GM19025 (cell line): ENCODE data around the gene DCLK1.
"Not testable (repeated sequence)": the region's sequence is repeated elsewhere in the genome, so short reads cannot be mapped to it uniquely, and the experiment has no call there.

ENCODE experiments used
- ATAC-seq: cut with Tn5 transposase; IDR thresholded peaks from one replicate; pipeline ENCODE4 v1.9.1; 2021; ENCODE audit warnings: mild to moderate bottlenecking, low read depth, moderate library complexity; ENCODE audit not compliant: unreplicated experiment

Gene DCLK1

DNA sequence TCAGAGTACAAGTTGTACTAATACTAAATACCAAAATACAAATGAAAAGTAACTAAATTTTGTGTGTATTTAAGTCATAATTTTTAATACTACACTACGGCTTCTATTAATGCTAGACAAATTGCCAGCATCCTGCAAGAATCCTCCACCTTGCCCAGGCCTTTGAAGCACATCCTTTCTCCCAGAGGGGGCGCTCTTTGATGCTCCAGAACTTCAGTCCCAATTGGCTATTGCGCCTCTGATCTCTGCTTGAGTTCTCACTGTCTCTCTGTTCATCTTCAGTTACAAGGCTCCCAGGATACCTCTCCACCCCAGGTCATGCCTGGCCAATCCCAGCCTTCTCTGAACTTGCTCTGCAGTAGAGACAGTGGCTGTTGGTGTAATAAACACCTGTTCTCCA, 141.0 kb downstream of the DCLK1 start:
- ATAC-seq, result no peak

DNA sequence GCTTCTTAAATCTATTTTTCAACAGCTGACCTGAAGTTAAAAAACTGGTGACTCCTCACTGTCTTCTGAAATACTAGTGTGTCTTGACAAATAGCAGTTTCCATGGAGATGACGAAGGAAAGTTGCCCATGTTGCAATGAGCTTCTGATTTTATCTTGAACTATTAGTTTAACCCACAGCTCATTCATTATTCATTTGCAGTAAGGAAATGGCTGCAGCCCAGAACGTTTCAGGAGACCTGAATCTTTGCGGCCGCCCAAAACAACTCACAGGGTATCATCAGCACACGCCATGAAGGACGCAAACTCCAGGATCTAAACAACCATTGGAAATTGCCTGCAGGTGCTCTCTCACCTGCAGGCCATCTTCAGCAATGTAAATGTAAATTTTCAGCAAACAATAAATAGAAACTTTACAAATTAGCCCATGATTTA, 142.5 kb downstream of the DCLK1 start:
- no peak for ATAC-seq

DNA sequence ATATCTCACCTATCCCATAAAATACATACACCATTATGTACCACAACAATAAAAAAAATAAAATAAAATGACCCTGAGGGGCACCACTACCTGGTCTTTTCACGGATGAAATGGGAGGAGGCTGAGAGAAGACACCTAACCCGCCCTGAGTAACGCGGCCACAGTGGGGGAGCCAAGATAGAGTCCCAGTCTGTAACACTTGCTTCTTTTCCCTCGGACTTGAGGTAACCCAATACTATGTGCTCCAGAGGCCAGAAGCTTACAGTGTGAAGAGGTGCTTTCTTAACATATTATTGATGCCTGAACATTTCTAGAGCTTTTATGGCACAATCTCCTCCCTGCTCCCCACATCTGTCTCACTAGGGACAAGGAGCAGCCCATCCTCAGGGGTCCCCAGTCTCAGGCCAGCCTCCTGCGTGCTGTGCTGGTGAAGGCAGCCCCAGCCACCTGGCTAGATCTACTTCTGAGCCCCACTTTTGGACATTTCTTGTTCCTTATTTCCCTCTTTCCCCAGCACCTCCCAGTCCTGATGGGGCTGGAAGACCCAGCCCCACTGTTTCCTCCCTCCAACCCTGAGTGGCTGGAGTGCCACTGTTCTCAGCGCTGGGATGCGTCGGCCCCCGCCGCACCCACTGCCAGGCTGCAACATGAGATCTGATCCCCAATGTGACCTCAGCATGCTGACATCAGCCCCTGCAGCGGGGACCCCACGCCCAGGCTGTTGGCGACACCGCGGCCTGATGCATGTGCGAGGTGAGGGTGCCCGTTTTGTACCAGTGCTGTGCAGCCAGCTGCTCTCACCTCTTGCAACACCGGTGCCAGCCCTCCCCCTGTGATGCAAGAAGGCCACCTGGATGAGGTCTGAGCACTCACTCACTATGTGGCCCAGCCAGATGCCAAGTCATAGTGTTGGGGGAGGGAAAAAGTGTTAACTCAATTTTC, 143.3 kb downstream of the DCLK1 start:
- no peak for ATAC-seq

DNA sequence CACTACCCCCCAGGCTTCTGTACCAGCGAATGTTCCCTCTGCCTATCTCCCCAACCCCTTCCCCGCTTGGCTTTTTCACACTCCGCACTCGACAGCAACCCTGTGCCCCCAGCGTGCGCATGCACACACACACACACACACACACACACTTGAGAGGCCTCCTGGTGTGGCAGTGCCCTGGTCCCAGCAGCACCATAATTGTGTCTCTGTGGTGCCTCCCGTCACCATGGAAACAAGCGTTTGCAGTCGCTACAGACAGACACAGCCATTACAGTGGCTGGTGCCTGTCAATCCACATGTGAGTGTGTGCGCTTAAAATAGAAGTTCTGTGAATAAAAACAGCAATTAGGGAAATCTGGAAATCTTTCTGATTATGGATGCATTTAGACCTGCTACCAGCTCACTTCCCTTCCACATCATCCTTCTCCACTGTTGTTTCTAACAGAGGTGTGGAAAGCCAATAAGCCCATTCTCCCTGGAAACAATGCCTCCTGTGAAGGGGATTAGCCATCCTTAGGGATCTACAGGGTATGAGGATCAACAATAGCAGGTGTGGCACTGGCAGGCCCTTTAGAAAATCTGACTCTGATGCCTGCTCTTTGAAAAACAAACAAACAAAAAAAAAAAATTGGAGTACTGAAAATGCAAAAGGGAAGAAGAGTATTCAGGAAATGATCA, 146.3 kb downstream of the DCLK1 start:
- ATAC-seq, result no peak

DNA sequence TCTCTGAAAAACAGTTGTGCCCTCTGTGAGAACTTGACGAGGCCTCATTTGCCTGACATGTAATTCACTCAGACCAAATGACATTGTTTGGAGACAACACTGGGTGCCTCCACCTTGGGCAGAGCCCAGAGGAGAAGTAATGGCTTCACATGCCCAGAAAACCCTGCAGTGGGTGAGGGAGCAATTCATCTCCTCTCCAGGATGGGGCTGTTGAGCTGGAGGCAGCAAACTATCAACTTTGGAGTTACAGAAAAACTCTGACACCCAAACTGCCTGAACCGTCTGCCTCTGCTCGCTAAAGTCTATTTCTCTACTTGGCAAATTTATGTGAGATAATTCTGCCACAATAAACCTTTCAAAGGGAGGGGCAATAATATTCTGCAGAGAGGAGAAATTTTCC, 146.9 kb downstream of the DCLK1 start:
- ATAC-seq, result no peak

DNA sequence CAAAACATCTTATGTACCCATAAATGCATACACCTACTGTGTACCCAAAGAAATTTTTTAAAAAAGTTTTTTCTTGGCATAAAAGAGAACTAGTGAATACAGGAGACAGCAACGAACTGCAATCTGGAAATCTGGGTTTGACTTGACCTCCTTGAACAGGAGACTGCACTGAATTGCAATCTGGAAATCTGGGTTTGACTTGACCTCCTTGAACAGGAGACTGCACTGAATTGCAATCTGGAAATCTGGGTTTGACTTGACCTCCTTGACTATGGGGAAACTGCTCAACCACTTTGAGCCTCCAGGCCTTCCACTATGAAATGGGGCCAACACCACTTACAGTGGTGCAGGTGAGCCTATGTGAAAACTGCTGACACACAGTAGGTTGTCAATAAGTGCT, 147.5 kb downstream of the DCLK1 start:
- ATAC-seq, result not testable (repeated sequence)

DNA sequence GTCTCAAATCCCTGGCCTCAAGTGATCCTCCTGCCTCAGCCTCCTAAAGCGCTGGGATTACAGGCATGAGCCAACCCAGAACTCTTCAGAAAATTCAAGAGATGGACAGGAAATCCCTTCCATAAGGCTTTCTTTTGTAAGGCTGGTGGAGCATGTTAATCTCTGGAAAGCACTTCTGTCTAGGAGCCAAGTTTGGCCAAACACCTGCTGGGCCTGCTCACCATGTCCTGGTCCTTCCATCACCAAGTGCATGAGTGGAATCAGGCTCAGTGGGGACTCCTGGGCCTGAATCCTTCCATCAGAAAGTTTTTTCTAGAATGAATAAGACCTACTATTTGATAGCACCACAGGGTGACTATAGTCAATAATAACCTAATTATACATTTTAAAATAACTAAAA, 148.0 kb downstream of the DCLK1 start:
- no peak for ATAC-seq

DNA sequence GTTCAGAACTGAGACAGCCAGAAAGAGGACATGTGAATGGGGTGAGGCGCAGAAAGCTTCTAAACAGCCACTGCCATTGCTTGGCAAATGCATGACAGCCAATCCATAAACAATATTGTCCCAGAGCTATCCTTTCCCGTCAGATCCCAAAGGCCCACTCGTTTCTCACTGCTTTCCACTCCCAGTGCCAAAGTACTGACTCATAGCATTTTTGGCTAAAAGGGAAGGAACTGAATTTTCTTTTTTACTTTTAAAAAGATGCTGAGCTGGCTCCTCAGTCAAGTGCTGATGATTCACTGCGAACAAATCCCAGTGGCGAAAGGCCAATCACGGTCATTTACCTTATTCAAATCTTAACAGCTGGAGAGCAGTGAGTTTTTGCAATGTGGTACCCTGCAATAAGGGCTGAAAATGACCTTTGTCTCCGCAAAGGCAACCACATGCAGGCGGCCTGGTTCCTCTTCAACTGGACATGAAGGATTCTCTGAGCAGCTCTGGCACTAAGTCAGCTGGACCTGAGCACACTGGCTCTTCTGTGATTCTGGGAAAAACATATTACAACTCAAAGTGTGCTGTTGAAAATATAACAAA, 151.7 kb downstream of the DCLK1 start:
- no peak for ATAC-seq

DNA sequence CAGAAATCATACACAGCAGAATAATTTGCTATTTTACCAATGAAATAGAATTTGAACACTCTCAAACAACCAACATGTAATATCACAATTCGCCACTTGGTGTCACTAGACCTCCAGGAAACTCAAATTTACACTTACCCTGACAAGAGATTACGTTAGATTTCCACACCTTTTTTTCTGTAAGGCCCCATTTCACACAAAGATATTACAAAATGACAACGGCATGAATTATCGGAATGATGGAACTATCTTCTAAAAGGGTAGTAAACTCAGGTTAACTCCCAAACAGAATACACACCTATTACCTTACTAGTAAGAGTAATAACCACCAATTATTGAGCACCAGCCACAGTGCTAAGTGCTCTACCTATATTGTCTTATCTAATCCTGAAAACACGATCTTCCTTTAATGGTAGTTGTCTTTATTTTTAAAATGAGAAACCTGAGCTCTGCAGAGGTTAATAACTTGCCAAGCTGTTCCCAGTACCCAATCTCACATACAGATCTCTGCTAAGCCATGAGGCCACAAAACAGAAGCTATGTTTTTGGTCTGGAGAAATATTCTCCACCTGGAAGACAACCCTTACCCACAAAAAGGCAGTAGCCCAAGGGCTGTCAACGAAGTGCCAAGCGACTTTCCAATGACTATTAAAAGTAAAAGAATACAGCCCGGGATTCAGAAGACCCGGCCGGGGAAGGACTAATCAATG, 152.4 kb downstream of the DCLK1 start:
- no peak for ATAC-seq

DNA sequence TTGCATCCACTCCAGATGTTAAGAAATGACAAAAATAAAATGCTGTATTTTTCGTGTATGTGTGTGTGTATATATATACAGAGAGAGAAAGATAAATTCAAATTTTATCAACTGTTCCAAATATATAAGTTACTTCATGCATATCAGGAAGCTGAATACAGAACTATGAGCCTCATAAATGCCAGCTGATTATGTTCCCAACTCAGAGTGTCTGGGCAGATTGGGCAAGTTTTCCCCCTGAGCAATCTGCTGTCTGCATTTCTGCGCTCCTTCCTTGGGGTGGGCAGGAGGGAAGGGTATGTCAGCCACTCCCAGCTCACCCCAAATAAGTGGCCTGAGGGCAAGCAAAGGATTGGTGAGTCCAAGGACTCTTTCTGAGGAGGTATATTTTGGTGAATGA, 154.1 kb downstream of the DCLK1 start:
- no peak for ATAC-seq

DNA sequence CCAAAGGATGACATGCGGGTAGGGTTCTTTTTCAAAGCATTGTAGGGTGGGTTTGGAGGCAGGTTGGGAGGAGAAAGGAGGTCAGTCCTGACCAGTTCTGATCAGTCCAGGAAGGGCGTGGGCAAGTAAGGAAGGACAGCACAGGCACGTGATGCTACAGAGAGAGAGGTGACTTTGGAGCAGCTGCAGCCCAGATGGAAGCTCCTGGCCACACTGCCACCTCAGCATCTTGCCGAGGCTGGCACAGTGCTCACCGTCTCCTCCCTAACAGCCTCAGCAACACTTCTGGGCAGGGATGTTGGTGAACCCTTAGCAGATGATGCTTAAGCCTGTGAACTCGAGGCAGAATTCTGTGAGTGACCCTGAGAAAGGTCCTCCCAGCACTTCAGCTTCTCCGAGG, 155.1 kb downstream of the DCLK1 start:
- ATAC-seq, result no peak

DNA sequence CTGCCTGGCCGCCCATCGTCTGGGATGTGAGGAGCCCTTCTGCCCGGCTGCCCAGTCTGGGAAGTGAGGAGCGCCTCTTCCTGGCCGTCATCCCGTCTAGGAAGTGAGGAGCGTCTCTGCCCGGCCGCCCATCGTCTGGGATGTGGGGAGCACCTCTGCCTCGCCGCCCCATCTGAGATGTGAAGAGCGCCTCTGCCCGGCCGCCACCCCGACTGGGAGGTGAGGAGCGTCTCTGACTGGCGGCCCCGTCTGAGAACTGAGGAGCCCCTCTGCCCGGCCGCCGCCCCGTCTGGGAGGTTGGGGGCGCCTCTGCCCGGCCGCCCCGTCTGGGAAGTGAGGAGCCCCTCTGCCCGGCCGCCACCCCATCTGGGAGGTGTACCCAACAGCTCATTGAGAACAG, 164.2 kb downstream of the DCLK1 start:
- not testable (repeated sequence) for ATAC-seq

DNA sequence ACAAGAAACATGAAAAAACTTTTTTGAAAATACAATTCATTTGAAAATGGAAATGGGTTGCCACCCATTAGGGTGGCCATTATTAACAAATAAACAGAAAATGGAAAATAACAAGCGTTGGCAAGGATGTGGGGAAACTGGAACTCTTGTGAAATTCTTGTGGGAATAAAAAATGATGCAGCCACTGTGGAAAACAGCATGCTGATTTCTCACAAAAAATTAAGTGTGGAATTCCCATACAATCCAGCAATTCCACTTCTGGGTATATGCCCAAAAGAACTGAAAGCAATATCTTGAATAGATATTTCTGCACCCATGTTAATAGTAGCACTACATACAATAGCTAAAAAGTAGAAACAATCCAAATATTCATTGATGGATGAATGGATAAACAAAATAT, 165.2 kb downstream of the DCLK1 start:
- no peak for ATAC-seq

DNA sequence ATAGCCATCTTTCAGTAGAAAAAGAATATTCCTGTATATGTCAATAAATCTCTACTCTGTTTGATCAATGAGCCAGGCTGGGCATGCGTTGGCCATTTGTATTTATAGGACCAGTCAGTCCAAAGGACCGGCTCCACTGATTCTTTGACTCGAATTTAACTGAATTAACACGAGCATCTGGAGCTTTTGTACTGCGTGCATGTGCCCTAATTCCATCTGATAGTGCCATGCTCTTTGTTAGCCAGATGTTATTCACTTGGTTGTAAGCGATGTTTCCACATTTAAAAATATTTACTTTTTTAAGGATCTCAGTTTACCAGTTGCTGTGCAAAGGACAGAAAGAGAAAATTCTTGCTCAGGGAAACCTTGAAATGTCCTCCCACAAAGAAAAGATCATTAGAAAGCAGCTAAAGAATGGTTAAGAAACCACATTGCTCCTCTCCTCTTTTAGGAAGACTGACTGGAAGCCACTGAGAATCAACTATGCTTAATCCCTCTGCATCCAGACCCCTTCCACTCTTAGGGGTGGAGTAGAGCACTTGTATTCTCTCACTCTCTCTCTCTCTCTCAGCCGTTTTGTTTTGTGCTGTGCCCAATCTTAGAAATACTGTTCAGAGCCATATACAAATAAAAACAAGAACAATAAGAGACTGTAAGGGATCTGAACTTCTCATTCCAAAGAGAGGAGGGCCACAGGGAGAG, 165.8 kb downstream of the DCLK1 start:
- ATAC-seq, result no peak

DNA sequence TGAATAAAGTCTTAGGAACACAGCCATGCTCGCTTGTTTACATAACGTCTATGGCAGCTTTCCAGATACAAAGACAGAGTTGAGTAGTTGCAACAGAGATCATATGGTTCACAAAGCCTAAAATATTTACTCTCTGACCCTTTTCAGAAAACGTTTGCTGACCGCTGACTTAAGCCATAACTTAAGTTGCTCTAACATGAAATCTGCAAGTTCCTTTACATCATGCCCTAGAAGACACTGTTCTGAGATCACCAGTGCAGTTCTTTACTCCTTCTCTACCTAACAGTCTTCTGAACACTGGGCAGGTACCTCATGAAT, 166.4 kb downstream of the DCLK1 start:
- ATAC-seq, result no peak

DNA sequence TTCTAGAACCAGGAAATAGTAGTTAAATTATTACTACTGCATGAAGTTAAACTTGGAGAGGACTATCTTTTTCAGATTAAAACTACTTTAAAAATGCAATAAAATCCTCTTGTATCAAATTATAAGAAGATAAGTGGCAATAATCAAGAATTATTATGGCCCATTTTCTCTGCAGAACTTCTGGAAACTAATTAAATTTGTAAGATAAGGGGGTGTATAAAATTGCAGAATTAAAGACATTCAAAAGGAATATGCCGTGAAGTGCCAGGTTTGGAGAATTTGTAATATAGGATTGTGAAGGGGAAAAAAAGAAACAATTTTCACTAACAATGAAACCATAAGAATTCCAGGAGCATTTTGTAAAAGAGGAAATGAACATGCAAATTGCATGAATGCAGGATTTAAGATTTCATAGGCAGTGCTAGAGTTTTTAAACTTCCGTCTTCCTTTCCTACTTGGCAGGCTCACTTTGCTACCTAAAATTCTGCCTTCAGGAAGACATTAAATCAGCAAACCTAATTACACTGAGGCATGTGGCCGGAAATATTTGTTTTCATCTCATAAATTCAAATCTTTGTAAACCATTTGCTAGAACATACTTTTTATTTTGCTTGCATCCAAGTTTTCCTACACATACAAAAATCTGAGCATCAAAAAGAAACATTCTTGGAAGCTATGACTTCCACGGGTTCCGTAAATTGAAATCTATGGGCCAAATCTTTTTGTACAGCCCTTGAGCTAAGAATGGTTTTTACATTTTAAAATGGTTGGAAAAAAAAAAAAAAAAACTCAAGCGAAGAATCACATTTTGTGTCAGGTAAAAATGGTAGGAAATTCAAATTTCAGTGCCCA, 166.9 kb downstream of the DCLK1 start:
- ATAC-seq, result no peak

DNA sequence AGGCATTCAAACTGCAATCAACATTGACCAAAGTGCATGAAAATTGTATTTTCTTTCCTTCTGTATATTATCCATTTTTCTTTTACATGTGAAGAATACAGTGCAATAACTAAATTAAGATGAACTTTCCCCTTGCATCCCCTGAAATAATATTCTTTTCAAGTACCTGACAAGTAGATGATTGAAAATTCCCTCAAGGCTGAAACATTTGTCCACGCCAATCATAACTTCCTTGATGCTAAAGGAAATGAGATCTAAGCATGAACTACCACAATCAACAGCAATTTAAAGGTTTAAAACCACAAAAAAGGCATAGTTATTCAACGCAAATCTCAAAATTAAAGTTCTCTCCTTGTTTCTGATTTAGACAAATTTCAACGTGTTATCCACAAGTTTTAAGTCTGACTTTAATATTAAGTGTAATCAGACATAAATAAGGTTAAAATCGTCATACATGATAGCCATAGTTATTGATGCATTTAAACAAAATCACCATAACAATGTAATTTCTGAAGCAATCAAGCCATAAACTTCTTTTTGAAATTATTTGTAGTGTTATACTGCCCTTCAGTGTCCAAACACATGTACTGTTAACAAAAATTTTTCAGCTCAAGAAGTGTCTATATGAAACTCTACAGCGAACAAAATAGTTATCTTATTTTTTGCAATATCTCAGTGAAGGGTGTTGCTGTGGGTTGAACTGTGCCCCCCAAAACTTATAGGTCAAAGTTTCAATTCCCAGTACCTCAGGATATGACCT, 169.5 kb downstream of the DCLK1 start:
- ATAC-seq, result no peak

DNA sequence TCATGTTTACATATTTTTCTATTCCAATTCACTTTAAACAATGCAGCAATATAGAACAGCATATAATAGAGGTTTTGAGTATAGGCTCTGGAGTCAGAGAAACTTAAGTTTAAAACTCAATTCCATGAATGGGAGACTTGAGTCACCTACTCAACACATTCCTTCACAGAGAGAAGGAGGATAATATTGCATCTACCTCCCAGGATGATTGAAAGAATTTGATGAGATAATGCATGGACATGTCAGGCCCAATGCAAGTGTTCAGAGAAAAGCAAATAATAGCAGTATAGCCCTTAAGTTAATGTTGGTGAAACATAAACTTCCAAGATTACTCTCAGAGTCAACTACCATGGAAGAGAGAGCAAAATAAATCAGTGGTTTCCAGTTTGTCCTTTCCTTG, 170.2 kb downstream of the DCLK1 start:
- no peak for ATAC-seq

DNA sequence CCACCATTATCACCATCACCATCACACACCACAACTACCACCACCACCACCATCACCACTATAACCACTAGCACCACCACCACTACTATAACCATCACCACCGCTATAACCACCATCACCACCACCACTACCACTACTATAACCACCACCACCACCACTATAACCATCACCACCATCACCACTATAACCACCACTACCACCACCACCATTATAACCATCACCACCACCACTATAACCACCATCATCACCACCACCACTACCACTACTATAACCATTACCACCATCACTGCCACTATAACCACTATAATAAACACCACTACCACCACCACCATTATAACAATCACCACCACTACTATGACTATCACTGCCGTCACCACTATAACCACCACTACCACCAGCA, 173.2 kb downstream of the DCLK1 start:
- ATAC-seq, result no peak
